Stimulated activated CD8-positive, alpha-beta memory T cell treated with anti-CD3 and anti-CD28 coated beads, Interleukin-12 subunit alpha, Interleukin-12 subunit beta, amount 100 ng/mL, for 24 hours (primary cell): ENCODE data around the gene GRIP1.
"Not testable (repeated sequence)": the region's sequence is repeated elsewhere in the genome, so short reads cannot be mapped to it uniquely, and the experiment has no call there.

ENCODE experiments used
- DNase-seq: peaks from one replicate; pipeline ENCODE4 v3.0.0-alpha.2; 2020; ENCODE audit errors: extremely low read depth

The GRIP1 gene

DNA sequence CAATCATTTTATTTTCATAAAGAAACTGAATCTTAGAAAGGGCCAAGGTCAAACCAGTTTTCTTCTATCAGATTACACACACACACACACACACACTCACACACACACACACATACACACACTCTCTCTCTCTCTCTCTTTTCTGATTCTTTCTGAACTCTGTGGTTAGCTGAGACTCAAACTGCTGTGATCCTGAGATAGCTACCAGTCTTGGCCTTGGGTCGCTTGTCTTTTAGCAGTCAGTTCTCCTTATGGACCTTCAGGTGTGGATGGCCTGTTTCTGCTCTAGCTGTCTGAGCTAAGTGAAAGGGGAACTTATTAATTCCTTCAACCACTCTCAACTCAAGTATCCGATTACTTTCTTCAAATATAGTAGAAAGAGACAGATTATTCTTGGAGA is 145.1 kb downstream of the GRIP1 start:
- DNase-seq, result no peak

DNA sequence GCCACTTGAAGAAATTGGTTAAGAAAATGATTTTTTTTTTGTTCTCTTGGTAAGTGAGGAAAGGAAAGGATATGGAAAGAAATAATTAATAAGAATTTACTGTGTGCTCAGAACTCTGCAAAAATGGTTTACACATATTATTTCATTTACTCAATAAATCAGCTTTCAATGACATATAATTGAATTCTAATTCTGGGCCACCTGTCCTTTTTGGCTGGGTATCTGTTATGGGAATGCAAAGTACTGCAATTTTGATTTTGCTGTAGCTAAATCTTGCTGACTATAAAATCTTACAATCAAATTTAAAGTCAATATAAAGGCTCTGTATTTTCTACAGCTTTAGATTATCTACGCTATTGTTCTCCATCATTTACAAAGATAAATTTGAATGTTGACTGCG is 147.1 kb downstream of the GRIP1 start:
- no peak for DNase-seq

DNA sequence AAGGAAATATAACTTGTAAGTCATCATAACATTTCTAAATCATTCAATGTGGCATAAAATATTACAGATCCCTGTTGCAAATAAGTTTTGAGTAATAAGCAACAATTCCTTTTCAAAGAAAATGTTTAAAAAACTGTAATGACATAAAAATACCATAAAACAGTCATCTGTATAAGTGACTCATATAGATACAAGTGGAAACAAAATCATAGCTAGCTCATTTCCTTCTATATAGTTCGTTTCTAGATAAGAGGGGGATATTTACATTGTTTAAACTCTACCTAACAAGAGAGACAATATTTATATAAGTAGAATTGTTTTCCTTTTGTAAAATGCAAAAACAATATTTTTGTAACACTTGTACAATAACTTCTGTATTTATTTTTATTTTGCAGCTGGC is 148.9 kb downstream of the GRIP1 start:
- DNase-seq, result no peak

DNA sequence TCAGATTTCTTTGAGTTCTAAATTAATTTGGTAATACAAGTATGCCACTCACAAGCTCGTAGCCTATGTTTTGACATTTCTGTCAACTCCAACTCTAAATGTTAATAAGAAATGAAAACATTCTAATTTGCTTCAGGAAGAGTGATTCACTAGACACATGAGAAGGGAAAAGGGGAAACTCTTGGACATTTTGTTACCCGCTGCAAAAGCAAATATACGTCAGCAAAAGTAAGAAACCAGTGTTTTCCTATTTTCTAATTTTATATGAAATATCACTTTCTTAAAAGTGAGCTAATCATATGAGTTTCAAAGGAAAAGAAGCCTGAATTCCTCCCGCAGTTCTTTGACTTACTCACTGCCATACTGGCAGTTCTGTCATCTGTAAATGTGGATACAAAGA is 162.3 kb downstream of the GRIP1 start:
- no peak for DNase-seq

DNA sequence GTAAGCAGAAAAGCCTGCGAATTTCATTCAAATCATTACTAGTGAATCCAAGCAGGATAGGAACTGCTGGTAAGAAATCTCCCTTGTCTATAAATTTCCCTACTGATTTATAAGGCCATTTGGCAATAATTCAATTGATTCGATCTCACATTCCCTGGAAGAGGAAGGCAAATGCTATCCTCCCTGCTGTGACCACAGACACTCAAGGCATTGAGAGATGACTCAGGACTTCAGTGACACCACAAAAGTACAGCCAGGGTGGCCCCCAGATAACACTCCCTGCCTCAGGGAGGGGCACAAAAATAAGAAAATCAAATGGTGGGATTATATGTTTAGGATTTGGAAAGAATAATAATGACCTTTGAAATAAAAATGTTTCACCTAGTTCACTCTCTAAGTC is 162.7 kb downstream of the GRIP1 start:
- no peak for DNase-seq

DNA sequence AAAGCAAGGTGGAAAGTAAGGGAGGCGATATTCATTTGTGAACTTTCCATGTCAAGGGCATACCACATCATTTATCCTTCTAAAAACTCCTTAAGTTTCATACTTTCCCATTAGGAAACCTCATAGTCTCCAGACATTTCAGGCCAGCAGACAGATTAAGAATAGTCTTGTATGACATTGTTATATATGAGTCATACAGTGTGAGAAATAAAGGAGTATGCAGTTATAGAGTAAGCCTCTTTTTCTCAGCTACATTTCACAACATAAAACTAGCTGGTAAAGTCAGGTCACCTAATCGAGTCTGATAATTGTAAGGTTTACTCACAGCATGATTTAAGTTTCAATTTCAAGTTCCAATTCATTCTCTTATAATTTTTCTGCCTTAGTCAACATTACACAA is 164.3 kb downstream of the GRIP1 start:
- DNase-seq, result no peak

DNA sequence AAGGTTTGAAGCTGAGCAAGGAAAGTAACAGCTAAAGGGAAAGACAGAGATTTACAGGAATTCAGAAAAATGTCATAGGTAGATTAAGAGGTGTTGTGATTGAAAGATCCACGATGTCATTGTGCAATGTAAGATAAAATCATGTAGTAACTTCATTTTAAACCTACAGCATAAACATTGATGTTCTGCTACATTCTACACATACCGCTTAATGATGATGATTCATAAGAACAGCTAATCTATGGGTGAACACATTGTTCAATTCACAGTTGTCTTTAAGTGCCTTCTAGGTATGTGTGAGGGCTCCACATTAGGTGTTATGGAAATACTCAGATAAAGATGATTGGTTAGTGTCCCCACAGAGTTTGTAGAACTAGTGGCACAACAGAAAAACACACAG is 170.9 kb downstream of the GRIP1 start:
- DNase-seq, result no peak

DNA sequence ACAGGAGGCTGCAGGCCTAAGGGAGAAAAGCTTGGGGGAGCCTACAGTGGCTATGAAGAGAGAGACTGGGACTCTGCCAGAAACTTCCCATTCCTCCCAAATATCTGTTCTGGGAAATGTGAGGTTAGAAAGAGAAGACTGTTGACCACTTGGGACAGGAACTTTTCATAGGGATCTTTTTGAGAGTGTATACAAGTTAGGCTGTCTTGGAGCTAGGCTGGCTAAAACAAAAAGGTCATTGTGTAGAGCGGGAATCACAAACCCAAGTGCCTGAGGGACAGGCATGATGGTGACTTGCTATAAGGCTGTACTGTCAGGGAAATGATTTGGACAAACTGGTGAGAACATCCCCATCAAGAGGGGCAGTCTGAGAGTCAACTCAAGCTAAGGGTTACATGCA is 175.1 kb downstream of the GRIP1 start:
- DNase-seq, result no peak

DNA sequence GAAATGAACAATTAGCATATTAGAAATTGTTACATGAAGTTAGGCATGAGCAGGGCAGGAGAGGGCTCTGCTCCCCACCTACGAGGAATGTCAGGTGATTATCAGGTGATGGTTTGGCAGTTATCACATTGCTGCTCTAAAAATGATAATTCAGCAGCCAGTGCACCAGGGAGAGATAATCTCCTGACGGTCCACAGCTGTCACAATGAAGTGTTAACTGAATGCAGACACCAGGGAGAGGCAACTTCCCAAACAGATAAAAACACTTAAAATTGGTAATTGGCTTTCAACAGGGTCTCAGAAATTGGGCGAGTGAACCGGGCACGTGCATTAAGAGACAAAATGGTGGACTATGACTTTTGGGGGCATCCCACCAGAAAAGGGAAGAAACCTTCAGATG is 176.0 kb downstream of the GRIP1 start:
- DNase-seq, result no peak

DNA sequence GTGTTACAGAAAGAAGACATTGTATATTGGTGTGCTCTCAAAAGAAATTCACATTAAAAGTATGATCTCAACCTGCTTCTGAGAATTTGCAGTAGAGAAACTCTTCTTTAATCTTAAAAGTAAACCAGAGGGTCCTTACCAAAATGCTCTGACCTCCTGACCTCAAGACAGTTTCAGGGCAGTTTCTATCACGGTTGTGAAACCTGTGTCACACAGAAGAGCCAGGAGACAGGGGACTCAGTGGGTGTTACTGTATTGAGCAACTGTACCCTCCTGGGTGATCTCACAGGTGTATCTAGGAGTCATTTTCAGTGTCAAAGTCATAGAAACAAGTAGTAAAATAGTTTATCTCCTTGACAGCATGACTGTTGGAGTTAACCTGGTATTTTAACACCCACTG is 178.0 kb downstream of the GRIP1 start:
- no peak for DNase-seq

DNA sequence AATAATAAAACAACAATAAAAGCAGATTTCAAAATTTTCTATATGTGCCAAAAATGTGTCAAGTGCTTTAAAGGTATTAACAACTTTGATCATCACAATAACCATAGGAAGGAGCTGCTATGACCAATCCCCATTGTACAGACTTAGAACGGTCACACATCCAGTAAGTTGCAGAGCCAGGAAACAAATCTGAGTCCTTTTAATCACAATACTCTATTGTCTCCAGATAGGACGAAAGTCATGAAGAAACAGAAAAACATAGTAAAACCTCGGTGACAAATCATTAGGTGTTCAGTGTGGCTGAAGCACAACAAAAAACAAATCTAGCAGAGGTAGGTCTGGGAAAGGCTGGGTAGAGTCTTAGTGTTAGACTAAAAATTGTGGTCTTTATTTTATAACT is 178.8 kb downstream of the GRIP1 start:
- DNase-seq, result no peak

DNA sequence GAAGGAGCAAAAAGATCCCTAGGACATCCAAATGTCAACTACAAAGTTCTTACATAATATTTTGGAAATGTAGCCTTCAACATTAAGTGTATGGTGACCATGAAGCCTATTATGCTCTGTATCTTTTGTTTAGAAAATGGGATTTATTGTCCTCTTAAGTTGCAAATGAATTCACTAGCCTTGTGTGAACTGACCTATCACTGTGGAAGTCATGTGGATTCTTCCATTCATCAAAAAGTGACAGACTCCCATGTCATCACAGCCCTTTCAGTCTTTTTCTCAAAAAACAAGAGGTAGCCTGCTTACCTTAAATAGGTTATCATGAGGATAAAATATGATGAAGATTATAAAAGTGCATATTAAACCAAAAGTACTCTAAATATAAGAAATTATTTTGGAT is 179.9 kb downstream of the GRIP1 start:
- DNase-seq, result no peak

DNA sequence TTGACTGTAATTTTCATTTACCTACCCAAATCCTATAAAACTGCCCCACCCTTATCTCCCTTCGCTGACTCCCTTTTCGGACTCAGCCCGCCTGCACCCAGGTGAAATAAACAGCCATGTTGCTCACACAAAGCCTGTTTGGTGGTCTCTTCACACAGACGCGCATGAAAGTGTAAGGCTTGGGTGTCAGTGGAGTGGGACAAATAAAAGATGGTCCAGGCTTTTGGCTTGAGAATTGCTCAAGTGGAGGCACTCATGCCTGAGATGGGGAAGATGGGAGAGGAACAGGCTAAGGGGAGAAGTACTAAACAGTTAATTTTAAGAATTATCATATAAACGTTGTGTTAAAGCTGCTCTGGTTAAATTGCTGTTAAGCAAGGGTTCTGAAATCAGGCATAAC is 180.8 kb downstream of the GRIP1 start:
- not testable (repeated sequence) for DNase-seq

DNA sequence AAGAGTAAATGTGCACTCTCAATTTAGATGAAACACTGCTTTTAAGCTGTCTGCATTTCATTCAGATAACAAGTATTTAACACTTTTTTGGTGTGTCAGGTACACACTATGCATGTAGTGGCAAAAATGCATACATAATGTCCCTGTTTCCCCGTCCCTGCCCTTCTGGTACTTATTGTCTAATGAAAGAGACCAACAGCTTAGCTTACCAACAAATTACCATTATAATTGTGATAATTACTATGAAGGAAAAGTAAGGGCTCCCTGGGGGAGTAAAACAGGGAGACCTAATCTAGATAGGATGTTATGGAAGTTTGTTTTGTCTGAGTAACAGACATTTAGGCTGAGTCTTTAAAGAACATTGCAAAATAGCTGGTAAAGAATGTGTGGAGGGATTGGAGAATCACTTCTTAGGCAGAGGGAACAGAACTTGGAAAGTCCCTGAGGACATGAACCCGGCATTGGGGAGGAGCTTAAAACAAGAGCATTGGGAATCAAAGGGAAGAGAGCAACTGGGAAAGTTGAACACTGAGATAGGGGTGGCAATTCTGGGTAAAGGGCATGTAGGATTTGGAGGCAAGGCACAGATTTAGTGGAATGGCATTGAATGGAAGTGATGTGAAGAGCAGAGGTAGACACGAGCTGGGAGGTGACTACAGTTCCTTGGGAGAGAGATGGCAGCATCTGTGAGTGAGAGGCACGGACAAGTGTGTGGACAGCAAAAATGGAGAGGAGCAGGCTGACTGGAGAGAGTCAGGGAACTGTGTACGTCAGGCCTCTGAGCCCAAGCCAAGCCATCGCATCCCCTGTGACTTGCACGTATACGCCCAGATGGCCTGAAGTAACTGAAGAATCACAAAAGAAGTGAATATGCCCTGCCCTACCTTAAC is 181.6 kb downstream of the GRIP1 start:
- no peak for DNase-seq

DNA sequence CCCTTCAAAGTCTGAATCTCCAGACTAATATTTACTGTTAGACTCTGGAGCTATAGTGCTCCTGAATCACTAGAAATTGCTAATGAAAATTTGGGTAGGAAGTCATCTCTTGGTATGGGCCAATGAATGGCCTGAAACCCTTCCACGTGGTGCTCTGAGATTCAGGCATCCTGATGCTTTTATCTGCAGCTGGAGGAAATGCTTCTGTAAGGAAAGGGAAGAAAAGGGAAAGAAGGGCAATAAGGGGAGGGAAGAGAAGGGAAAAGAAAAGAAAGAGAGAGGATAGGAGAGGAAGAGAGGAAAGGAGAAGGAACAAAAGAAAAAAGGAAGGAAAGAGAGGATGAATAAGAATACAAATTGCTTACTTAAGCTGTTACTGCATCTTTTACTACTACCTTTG is 182.3 kb downstream of the GRIP1 start:
- no peak for DNase-seq

DNA sequence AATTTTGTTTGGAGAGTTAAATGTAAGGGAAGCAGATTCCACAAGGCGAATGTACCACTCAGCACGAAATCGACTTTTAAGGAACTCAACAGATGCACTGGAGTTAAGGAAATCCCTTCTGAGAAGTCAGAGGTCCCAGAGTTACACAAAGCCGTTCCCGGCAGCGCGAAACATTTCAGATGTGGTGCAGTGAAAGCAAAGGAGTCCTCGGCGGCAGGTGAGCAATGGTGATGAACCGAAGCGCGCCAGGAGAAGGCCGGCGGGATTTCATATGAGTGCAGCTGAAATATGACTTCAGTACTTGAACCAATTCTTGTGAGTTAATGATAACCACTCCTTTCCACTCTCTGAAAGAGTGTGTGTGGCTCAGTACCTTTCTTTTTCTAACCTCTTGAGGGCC is 183.2 kb downstream of the GRIP1 start:
- no peak for DNase-seq

DNA sequence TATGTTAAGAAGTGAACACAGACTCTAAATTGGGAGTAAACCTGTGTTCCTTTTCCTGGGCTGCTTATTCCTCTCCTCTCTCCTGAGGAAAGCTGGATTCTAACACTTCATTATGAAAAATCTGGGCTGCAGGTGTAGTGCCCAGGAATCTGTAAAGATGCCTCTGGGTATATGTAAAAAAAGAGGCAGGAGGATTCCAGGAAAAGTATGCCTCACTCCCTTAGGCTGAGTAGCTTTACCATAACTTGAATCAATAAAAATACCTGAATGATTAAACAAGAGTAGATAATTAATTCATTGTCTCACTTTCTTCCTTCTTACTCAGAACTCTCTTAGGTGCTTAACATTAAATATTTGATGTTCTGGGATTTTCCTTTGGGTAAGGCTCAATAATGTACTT is 185.1 kb downstream of the GRIP1 start:
- no peak for DNase-seq

DNA sequence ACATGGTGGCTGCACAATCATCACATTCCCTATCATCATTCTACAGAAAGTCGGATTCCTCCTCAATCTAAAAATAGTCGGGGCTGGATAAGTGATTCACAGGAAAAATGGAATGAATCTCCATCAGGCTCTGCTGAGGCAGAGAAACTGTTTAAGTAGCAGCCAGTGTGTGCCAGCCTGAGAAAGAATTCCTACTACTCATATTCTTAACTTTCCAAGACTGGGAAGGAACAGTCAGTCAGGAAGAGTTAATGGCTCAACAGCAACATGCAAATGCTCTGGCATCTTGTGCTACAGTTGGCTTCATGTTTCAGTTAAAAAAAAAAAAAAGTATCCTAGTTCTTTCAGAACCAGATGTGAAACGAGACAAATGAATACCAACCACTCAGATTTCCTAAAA is 187.0 kb downstream of the GRIP1 start:
- DNase-seq, result no peak

DNA sequence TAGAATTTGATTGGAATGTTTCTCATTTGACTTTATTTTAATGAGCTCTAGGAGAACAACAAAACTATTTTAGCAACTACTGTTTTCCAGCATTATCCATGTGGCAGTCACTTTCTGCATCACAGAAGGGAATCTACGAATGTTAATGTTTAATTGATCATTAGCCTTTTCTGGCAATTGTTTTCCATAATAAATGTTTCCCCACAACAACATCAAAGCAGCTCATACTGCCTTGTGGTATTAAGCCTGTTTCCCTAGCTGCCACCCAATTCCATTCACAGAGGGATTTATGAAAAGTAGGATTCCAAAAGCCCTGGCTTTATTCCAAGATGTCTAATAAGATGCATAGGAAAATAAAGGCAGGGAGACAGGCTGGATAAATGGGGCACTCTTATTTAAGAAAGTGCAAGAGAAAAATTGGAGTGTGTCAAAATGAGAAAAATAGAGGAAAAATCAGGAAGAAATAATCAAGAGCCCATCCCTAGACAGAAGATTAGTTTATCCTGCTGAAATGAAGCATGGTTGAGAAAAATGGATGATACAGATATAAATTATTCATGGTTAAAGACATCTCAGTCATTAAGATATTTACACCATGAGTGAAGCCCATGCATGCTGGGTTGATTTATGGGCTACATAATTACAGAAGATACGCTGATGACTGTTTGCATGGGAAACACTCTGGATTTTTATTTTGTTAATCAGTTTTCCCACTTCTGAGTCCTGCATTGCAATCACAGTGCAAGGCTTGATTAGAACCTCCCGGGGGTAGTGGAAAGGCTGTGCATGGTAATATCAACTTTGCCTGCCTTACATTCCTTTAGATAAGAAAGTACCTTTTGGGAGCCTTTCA is 196.3 kb downstream of the GRIP1 start:
- DNase-seq, result no peak

DNA sequence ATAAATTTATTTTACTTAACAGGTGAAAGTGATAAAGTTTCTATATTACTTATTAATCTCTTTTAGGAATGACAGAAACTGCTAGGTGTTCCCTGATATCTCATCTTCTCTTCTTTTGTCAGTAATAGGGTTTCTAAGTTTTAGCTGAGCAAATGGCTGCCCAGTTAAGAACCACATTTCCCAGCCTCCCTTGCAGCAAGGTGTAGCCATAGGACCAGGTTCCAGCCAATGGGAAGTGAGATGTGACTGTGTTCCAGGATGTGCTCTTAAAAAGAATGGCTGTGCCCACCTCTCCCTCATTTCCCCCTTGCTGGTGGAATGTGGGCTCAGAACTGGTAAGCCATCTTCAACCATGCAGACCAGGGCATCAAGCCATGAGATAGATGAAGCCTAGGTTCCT is 210.9 kb downstream of the GRIP1 start:
- DNase-seq, result no peak

DNA sequence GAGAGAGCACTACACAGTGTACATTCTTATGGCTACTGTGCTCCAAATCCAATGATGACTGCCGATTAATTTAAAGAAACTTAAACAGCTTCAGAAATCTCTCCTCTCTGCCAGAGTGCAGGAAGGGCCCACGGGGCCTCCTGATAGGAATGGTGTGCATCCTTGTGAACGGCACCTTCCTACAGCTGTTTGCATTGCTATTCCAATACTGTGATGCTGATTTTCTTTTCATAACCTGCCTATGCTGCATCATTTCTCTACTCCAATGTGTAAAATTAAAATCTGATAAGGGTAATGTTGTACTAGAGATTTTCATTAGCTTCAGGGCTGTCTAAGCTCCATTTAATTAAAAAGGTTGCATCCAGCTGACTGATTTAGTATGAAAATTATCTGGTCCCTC is 217.5 kb downstream of the GRIP1 start:
- no peak for DNase-seq

DNA sequence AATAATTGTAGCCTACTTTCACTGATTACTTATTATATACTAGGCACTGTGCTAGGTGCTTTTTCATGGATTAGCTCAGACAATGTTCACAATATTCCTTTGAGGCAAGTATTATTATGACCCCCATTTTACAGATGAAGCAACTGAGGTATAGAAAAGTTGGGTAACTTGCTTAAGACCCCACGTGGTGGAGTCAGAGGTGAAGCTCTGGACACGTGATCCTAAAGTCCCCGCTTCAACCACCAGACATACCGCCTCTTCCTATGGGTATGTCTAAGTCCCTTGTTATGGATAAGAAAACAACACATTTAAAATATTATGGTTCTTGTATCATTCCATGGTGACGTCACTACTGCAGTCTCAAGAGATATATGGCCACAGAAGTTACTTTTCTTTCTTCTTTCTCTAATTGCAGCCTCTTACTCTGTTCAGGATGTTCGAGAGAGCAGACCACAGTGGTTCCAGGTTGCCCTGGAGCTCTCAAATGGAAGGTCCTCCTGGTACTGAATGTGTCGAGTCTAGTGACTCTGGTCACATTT is 218.9 kb downstream of the GRIP1 start:
- no peak for DNase-seq

DNA sequence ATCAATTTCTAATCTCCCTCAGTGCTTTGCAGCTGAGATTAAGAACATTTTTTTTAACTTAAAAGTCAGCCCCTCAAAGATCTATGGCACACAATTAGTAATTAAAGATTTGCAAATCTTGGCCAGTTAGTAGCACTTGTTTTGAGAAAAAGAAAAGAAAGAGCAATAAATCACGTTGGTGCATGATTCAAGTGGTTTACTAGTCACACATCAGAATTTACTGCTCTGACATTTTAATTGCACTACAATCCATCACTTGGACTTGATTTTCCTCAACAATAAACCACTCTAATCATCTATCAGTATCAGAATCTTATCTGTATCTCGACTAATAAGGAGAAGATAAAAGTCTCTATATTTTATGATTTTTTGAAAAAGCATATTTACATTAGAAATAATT is 222.3 kb downstream of the GRIP1 start:
- no peak for DNase-seq
